Stimulated activated CD4-positive, alpha-beta T cell treated with anti-CD3 and anti-CD28 coated beads, Interleukin-12 subunit alpha, Interleukin-12 subunit beta, amount 100 ng/mL, for 24 hours (primary cell): ENCODE data around the gene RAB17.
"Not testable (repeated sequence)": the region's sequence is repeated elsewhere in the genome, so short reads cannot be mapped to it uniquely, and the experiment has no call there.

Experiments used
- DNase-seq, 2 experiments: peaks; one replicate each; pipeline ENCODE4 v3.0.0-alpha.2; 2020; ENCODE audit warnings: low read depth in 2 of 2

The RAB17 gene

GRCh38 chr2:237599465-237600110 lies 9.1 kb upstream of the RAB17 start:
- DNase-seq, result no peak

GRCh38 chr2:237598468-237599208 lies 8.1 kb upstream of the RAB17 start:
- DNase-seq, result no peak

- DNase-seq, result no peak
Observed at GRCh38 chr2:237597196-237598145, 6.9 kb upstream of the RAB17 start.

GRCh38 chr2:237596520-237597195 lies 6.1 kb upstream of the RAB17 start:
- DNase-seq, result no peak

GRCh38 chr2:237595829-237596519 lies 5.4 kb upstream of the RAB17 start:
- DNase-seq, result not testable (repeated sequence)

GRCh38 chr2:237594514-237594871 lies 4.0 kb upstream of the RAB17 start:
- DNase-seq, result no peak

- DNase-seq, result no peak
Observed at GRCh38 chr2:237593596-237594320, 3.2 kb upstream of the RAB17 start.

GRCh38 chr2:237593036-237593435 lies 2.5 kb upstream of the RAB17 start:
- DNase-seq, result no peak

- no peak for DNase-seq
Observed at GRCh38 chr2:237592425-237592980, 2.0 kb upstream of the RAB17 start.

GRCh38 chr2:237591141-237591881 lies 777 bp upstream of the RAB17 start:
- DNase-seq, result peak in 1 of 2 experiments; percentile 11

- no peak for DNase-seq
Observed at GRCh38 chr2:237588044-237588696, 2.4 kb downstream of the RAB17 start.

- no peak for DNase-seq
Observed at GRCh38 chr2:237585590-237586221, 4.8 kb downstream of the RAB17 start.

- DNase-seq, result no peak
Observed at GRCh38 chr2:237583385-237584295, 6.9 kb downstream of the RAB17 start.

- peak; percentile 12 to 17 for DNase-seq
Observed at GRCh38 chr2:237581751-237582746, 8.5 kb downstream of the RAB17 start.

- DNase-seq, result no peak
Observed at GRCh38 chr2:237581326-237581725, 9.2 kb downstream of the RAB17 start.
